GM19463 (cell line): Measurements from ENCODE around the gene FAM187B.
"Not testable (repeated sequence)": the region's sequence is repeated elsewhere in the genome, so short reads cannot be mapped to it uniquely, and the experiment has no call there.

Experiments used
- ATAC-seq: cut with Tn5 transposase; IDR thresholded peaks from one replicate; pipeline ENCODE4 v1.9.1; 2021; ENCODE audit warnings: mild to moderate bottlenecking, moderate library complexity; ENCODE audit not compliant: unreplicated experiment

The FAM187B gene

DNA sequence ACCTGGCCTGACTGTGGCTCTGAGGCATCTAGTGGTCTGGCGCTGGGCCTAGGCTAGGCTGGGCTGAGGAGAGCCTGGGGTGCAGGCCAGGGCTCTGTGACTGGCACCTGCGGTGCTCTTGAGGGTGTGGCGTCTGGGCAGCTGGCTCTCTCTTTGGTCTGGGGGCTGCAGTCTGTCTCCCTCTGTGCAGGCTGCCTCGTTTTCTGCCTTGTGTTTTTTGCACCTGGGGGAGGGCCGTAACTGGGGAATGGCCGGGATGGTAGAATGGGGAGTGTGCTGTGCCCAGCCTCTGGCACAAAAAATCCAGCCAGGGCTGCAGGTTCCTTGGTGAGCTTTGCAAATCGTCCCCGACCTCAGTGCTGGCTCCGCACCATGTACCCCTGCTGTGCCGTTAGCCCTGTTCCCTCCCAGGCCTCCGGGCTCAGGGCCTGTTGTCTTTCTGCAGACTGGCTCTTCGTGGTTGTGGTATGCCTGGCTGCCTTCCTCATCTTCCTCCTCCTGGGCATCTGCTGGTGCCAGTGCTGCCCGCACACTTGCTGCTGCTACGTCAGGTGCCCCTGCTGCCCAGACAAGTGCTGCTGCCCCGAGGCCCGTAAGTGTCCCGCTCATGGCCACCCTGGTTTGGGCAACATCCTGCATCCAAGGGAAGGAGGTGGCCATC is 33.7 kb upstream of the FAM187B start:
- ATAC-seq: no peak

GRCh38 chr19:35261356-35262100 is 33.0 kb upstream of the FAM187B start:
- ATAC-seq: no peak

- ATAC-seq: no peak
These were observed 32.3 kb upstream of the FAM187B start for GRCh38 chr19:35260694-35261304.

- ATAC-seq: no peak
These were observed 28.5 kb upstream of the FAM187B start for GRCh38 chr19:35257113-35257461.

DNA sequence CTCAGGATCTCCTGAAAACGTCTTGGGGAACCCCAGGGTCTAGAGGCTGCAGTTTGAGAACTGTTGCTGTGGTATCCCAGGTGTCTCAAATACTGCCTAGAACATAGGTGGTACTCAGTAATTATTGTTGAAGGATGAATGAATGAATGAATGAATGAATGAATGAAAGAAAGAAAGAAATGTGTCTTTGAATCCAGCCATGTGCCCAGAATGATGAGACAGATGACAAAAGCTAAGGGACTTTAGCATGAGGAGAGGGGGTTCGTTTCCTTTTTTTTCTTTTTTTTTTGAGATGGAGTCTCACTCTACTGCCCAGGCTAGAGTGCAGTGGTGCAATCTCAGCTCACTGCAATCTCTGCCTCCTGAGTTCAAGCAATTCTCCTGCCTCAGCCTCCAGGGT is 28.0 kb upstream of the FAM187B start:
- ATAC-seq: no peak

- ATAC-seq: no peak
These were observed 26.1 kb upstream of the FAM187B start for GRCh38 chr19:35254341-35255297.

- ATAC-seq: no peak
These were observed 25.1 kb upstream of the FAM187B start for GRCh38 chr19:35253316-35254286.

GRCh38 chr19:35251456-35251855 is 22.9 kb upstream of the FAM187B start:
- no peak for ATAC-seq

DNA sequence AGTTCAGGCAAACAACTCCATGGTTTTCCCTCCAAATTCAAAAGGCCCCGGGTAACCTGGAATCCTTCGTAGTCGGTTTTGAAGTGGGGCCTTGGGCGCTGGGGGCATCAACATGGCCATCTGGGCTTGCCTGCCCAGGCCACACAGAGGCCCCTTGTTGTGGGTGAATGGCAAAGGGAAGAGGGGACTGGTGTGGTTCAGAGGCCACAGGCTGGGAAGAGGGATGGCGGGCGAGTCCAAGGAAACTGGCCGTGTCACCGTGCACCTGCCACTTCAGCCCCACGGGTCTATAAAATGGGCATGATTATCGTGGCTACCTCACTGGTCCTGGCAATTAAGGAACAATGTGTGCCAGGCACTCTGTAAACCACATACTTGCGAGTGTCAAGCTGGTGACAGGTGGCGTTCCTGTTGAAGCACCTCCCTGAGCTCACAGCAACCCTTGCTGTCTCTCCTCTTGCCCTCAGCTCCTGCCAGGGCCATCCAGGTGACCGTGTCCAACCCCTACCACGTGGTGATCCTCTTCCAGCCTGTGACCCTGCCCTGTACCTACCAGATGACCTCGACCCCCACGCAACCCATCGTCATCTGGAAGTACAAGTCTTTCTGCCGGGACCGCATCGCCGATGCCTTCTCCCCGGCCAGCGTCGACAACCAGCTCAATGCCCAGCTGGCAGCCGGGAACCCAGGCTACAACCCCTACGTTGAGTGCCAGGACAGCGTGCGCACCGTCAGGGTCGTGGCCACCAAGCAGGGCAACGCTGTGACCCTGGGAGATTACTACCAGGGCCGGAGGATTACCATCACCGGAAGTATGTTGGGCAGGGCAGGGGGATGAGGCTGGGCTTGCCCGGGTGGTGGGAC is 21.5 kb upstream of the FAM187B start:
- no peak for ATAC-seq

DNA sequence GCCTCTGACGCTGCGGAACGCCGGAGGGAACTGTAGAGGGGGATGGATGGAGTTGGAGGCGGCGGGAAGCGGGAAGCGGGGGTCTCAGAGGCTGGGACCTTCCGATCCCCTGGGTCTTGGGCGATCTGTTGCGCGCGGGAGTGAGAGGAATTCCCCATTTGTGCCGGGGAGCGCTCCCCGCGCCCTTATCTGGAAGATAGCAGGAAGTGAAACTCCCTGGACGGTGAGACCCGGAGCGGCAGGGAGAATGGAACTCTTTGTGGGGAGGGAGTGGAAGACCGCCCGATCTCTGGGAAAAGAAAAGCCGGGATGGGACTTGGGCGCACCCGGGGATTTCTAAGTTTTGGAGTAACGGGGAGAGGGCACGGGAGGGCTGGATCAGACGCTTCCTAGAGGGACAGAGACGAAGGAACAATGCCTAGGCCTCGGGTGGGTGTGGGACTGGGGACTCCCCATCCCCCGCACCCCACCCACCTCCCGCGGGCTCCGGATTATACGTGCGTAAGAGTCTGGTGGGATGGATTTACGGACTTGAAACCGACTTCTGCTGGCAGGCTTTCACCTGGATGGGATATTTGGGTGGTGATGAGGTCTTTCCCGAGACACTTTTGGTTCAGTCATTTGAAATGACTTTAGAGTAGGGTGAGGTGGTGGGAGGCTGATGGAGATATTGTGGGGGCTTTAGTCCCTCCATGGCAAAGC is 20.8 kb upstream of the FAM187B start:
- no peak for ATAC-seq

GRCh38 chr19:35248310-35249145 is 20.0 kb upstream of the FAM187B start, which contains the start of gene LSR:
LSR (plus strand) TSS chr19:35249002; CDS start chr19:35249023, 21 bp downstream.
- ATAC-seq: peak; percentile 78

GRCh38 chr19:35247526-35248309 is 19.2 kb upstream of the FAM187B start:
- ATAC-seq: peak; percentile 39

DNA sequence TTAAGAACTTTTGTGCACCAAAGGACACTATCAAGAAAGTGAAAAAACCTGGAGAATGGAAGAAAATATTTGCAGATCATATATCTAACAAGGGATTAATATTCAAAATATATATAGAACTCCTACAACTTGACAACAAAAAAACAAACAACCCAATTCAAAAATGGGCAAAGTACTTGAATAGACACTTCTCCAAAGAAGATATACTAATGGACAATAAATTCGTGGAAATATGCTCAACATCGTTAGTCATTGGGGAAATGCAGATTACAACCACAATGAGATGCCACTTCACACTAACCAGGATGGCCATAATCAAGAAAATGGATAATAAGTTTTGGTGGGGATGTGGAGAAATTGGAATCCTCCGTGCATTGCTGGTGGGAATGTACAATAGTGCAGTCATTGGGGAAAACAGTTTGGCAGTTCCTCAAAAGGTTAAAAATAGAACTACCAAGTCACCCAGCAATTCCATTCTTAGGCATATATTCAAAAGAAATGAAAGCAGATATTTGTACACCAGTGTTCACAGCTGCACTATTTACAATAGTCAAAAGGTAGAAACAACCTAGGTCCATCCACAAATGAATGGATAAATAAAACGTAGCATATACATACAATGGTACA is 18.0 kb upstream of the FAM187B start:
- ATAC-seq: no peak

DNA sequence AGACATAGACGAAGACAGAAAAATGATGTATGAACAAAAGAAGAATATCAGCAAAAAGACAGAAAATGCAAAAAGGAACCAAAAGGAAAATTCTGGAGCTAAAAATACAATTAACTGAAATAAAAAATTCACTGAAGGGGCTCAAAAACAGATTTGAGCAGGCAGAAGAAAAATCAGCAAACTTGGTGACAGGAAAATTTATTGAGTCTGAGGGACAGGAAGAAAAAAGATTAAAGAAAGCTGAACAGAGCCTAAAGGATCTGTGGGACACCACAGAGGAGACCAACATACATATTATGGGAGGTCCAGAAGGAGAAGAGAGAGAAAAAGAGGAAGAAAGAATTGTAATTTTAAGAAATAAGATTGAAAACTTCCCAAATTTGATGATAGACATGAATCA is 12.9 kb upstream of the FAM187B start:
- ATAC-seq: no peak

DNA sequence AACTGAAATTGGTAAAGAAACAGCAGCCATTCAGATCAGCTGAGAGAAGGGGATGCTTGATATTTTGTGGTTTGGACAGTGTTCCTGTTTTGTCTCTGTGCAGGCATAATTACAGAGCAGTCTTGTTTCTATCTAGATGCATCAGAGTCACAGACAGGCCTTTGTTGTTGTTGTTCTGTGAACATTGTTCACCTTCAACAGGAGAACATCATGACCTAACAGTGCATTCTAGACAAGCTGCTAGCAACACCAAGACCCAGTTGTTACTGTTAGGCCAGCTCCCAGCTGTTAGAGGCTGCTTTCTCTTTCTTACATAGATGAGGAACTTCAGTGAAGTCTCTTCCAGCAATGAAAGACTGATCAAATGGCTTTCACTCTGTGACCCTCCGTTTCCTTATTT is 11.8 kb upstream of the FAM187B start:
- ATAC-seq: no peak

DNA sequence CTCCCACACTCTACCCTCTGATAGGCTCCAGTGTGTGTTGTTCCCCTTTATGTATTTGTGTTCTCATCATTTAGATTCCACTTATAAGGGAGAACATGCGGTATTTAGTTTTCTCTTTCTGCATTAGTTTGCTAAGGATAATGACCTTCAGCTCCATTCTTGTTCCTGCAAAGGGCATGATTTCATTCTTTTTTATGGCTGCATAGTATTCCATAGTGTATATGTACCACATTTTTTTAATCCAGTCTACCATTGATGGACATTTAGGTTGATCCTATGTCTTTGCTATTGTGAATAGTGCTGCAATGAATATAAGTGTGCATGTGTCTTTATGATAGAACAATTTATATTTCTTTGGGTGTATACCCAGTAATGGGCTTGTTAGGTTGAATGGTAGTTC is 11.1 kb upstream of the FAM187B start:
- ATAC-seq: not testable (repeated sequence)
